ENCODE data around the gene TMEM151B. TPM values are rescaled to one million over a fixed set of nuclear protein-coding genes. Genes with fewer than 3 reads are reported as not detected.

Gene TMEM151B
- total and polyA plus RNA-seq, 2 of the 4 experiments (the other 2 are of a cell fraction) = not detected

DNA sequence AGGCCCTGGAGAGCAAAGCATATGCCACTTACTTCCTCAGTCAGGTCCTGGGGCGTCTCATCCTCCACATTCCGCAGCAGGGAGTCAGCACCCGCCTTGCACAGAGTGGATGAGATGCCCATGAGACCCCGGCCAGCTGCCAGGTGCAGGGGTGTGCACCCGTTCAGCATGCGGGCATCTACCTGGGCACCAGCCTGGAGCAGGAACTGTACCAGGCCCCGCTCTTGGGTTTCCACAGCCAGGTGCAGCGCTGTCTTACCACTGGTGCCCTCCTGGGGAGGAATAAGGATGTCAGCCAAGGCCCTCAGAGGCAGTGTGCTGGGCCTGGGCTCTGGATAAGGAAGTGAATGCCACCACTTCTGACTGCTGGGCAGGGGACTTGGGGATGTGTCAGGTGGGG, 10.2 kb upstream of the TMEM151B start:
- BruUV-seq (replicated peaks) = no TSS peak
- Histone ChIP-seq H2BK15ac (ENCODE audit: low read depth, low read length) (no peak overlapping the region), H3K4me1 (ENCODE audit: control insufficient read depth, insufficient read depth, low read length) (peaks cover 30% of the 10 kb centered on the region), H3K9me1 (ENCODE audit: insufficient read depth, low read length) (peaks cover 20% of the 10 kb centered on the region), H3K27me3 (ENCODE audit: control insufficient read depth, insufficient read depth, low read length) (no peaks in the 10 kb centered on the region), H4K5ac (ENCODE audit: low read depth, low read length) (no peak overlapping the region), H3K79me1 (ENCODE audit: low read depth in 1 of 2, low read length in 2 of 2) (peaks cover 24 to 64% of the 10 kb centered on the region in 2 experiments), H3K36me3 (ENCODE audit: control insufficient read depth, insufficient read depth, low read length) (peaks cover 18% of the 10 kb centered on the region), H3K14ac (replicated peaks; ENCODE audit: low read depth, low read length) (no peak overlapping the region), H3K9ac (ENCODE audit: low read depth, low read length) (no peak overlapping the region), H2AK5ac (ENCODE audit: low read depth, low read length) (no peak overlapping the region), H2BK120ac (ENCODE audit: low read depth, low read length) (no peak overlapping the region), H3K27ac (ENCODE audit: insufficient read depth, low read length) (no peak overlapping the region), H3K4me2 (ENCODE audit: low read depth, low read length) (no peak overlapping the region), H2BK20ac (ENCODE audit: low read depth, low read length) (no peak overlapping the region), H3K9me3 (ENCODE audit: control insufficient read depth, insufficient read depth, low read length) (no peaks in the 10 kb centered on the region), H3K56ac (ENCODE audit: extremely low read depth, insufficient read depth, low read length) (no peak overlapping the region), H4K91ac (ENCODE audit: insufficient read depth, low read depth, low read length) (no peak overlapping the region), H2AK9ac (replicated peaks; ENCODE audit: low read depth, low read length, poor library complexity) (no peak overlapping the region), H2AFZ (replicated peaks; ENCODE audit: low read length, poor library complexity) (no peak overlapping the region), H4K8ac (ENCODE audit: low read depth in 2 of 2, low read length in 2 of 2) (no peak overlapping the region), H3K4me3 (ENCODE audit: insufficient read depth, low read depth, low read length) (no peak overlapping the region), H3K4ac (ENCODE audit: low read depth, low read length) (no peak overlapping the region), H3K23ac (ENCODE audit: low read depth, low read length) (no peak overlapping the region), H2BK5ac (ENCODE audit: low read depth, low read length, poor library complexity, severe bottlenecking) (no peak overlapping the region), H4K20me1 (ENCODE audit: insufficient read depth, low read length) (peaks cover 25% of the 10 kb centered on the region), H3K18ac (ENCODE audit: low read depth, low read length) (no peak overlapping the region)
- intact Hi-C loops (cut with micrococcal nuclease) (no loop called here), dilution Hi-C loops (cut with HindIII; ENCODE audit: low sequenced_read_pairs, unreplicated experiment) (no loop called here), in situ Hi-C loops (cut with MboI; ENCODE audit: low sequenced_read_pairs) (no loop called here)
- POLR2A ChIA-PET (ENCODE audit: unreplicated experiment) = no interaction called here
- TF ChIP-seq, protein P1, sequence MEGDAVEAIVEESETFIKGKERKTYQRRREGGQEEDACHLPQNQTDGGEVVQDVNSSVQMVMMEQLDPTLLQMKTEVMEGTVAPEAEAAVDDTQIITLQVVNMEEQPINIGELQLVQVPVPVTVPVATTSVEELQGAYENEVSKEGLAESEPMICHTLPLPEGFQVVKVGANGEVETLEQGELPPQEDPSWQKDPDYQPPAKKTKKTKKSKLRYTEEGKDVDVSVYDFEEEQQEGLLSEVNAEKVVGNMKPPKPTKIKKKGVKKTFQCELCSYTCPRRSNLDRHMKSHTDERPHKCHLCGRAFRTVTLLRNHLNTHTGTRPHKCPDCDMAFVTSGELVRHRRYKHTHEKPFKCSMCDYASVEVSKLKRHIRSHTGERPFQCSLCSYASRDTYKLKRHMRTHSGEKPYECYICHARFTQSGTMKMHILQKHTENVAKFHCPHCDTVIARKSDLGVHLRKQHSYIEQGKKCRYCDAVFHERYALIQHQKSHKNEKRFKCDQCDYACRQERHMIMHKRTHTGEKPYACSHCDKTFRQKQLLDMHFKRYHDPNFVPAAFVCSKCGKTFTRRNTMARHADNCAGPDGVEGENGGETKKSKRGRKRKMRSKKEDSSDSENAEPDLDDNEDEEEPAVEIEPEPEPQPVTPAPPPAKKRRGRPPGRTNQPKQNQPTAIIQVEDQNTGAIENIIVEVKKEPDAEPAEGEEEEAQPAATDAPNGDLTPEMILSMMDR (conservative IDR thresholded peaks at IDR 0.05; ENCODE audit: low read depth, low read length) = no peak
- TF ChIP-seq, protein P2, sequence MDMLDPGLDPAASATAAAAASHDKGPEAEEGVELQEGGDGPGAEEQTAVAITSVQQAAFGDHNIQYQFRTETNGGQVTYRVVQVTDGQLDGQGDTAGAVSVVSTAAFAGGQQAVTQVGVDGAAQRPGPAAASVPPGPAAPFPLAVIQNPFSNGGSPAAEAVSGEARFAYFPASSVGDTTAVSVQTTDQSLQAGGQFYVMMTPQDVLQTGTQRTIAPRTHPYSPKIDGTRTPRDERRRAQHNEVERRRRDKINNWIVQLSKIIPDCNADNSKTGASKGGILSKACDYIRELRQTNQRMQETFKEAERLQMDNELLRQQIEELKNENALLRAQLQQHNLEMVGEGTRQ (IDR thresholded peaks at IDR 0.05; ENCODE audit: low read depth, low read length) = no peak
- TF ChIP-seq, protein P3, sequence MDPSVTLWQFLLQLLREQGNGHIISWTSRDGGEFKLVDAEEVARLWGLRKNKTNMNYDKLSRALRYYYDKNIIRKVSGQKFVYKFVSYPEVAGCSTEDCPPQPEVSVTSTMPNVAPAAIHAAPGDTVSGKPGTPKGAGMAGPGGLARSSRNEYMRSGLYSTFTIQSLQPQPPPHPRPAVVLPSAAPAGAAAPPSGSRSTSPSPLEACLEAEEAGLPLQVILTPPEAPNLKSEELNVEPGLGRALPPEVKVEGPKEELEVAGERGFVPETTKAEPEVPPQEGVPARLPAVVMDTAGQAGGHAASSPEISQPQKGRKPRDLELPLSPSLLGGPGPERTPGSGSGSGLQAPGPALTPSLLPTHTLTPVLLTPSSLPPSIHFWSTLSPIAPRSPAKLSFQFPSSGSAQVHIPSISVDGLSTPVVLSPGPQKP (IDR thresholded peaks at IDR 0.05; ENCODE audit: borderline replicate concordance, low read depth, low read length) = no peak
- TF ChIP-seq RCOR1 (IDR thresholded peaks at IDR 0.05; ENCODE audit: insufficient replicate concordance, low read length) (no peak), NFE2L2 (IDR thresholded peaks at IDR 0.05; ENCODE audit: low read depth, low read length) (no peak), POLR2A (IDR thresholded peaks at IDR 0.05; ENCODE audit: low read depth, low read length) (no peak), MXI1 (IDR thresholded peaks at IDR 0.05; ENCODE audit: borderline replicate concordance, low read depth, low read length) (no peak), RFX5 (IDR thresholded peaks at IDR 0.05; ENCODE audit: low read depth, low read length) (no peak)
- 89% methylated on average over 3 of the region's 8 CpGs; no CpG with 5 or more reads in 1 of the 2 experiments for WGBS, 2 experiments (ENCODE audit: extremely low coverage in 2 of 2, insufficient read length in 1 of 2)
- no peak for ATAC-seq (ENCODE audit: low read depth)
- CTCF ChIA-PET = no interaction called here
- no peak for DNase-seq
